Mucosa of rectum (tissue), 2 donors: ENCODE measurements around the gene KCNQ1OT1.

ENCODE experiments used
- H3K27ac ChIP-seq, 2 donors: one replicate each; pipeline ENCODE4 v1.7.0; 2013; ENCODE audit warnings: inconsistent platforms in 2 of 2, low read depth in 2 of 2, low read length in 2 of 2
- H3K27me3 ChIP-seq, 2 donors: one replicate each; pipeline ENCODE4 v1.7.0; 2013; ENCODE audit warnings: low read length in 2 of 2; ENCODE audit not compliant: control insufficient read depth in 2 of 2, insufficient read depth in 2 of 2
- H3K36me3 ChIP-seq, 2 donors: one replicate each; pipeline ENCODE4 v1.7.0; 2013; ENCODE audit warnings: low read length in 2 of 2; ENCODE audit not compliant: control insufficient read depth in 2 of 2, insufficient read depth in 2 of 2
- H3K4me1 ChIP-seq, 2 donors: one replicate each; pipeline ENCODE4 v1.7.0; 2013; ENCODE audit warnings: low read length in 2 of 2, mild to moderate bottlenecking in 1 of 2; ENCODE audit not compliant: control insufficient read depth in 2 of 2, insufficient read depth in 2 of 2
- H3K4me3 ChIP-seq, 2 donors: one replicate each; pipeline ENCODE4 v1.7.0; 2013; ENCODE audit warnings: low read length in 2 of 2
- H3K9ac ChIP-seq, 2 donors: one replicate each; pipeline ENCODE4 v1.7.0; 2013; ENCODE audit warnings: low read length in 2 of 2, low read depth in 1 of 2, mild to moderate bottlenecking in 1 of 2
- H3K9me3 ChIP-seq, 2 donors: one replicate each; pipeline ENCODE4 v1.7.0; 2013; ENCODE audit warnings: low read length in 2 of 2; ENCODE audit not compliant: control insufficient read depth in 2 of 2
- donor health status: healthy.
- donor health status: Normal muscosa, but diverticular disease.

KCNQ1OT1 gene

GRCh38 chr11:2651054-2651617 is 48.7 kb downstream of the KCNQ1OT1 start:
- no peak overlapping the region for H3K27ac ChIP-seq
- no peak overlapping the region for H3K9ac ChIP-seq
- no peaks in the 10 kb centered on the region for H3K4me1 ChIP-seq
- no peak overlapping the region for H3K4me3 ChIP-seq
- no peaks in the 10 kb centered on the region for H3K27me3 ChIP-seq
- H3K36me3 ChIP-seq = no peaks in the 10 kb centered on the region
- H3K9me3 ChIP-seq = peaks cover 5 to 6% of the 10 kb centered on the region in 2 donors

GRCh38 chr11:2650343-2650867 is 49.4 kb downstream of the KCNQ1OT1 start:
- no peak overlapping the region for H3K27ac ChIP-seq
- no peaks in the 10 kb centered on the region for H3K27me3 ChIP-seq
- H3K4me3 ChIP-seq = no peak overlapping the region
- no peaks in the 10 kb centered on the region for H3K4me1 ChIP-seq
- H3K9ac ChIP-seq = no peak overlapping the region
- H3K36me3 ChIP-seq = no peaks in the 10 kb centered on the region
- peaks cover 5 to 11% of the 10 kb centered on the region in 2 donors for H3K9me3 ChIP-seq

- Histone ChIP-seq H3K9ac (no peak overlapping the region), H3K4me3 (no peak overlapping the region), H3K4me1 (no peaks in the 10 kb centered on the region), H3K27me3 (no peaks in the 10 kb centered on the region), H3K36me3 (no peaks in the 10 kb centered on the region), H3K9me3 (peaks cover 5 to 16% of the 10 kb centered on the region in 2 donors), H3K27ac (no peak overlapping the region)
These were observed 49.9 kb downstream of the KCNQ1OT1 start for GRCh38 chr11:2649848-2650247.

- Histone ChIP-seq H3K27ac (no peak overlapping the region), H3K4me1 (no peaks in the 10 kb centered on the region), H3K27me3 (no peaks in the 10 kb centered on the region), H3K9me3 (peaks cover 10 to 16% of the 10 kb centered on the region in 2 donors), H3K4me3 (no peak overlapping the region), H3K36me3 (no peaks in the 10 kb centered on the region), H3K9ac (no peak overlapping the region)
These were observed 50.4 kb downstream of the KCNQ1OT1 start for GRCh38 chr11:2649400-2649799.

- peaks cover 20 to 23% of the 10 kb centered on the region in 2 donors for H3K9me3 ChIP-seq
- no peaks in the 10 kb centered on the region for H3K27me3 ChIP-seq
- no peaks in the 10 kb centered on the region for H3K4me1 ChIP-seq
- no peak overlapping the region for H3K27ac ChIP-seq
- H3K9ac ChIP-seq = no peak overlapping the region
- no peak overlapping the region for H3K4me3 ChIP-seq
- no peaks in the 10 kb centered on the region for H3K36me3 ChIP-seq
These were observed 51.8 kb downstream of the KCNQ1OT1 start for GRCh38 chr11:2647953-2648352.

GRCh38 chr11:2647167-2647566 is 52.6 kb downstream of the KCNQ1OT1 start:
- no peaks in the 10 kb centered on the region for H3K4me1 ChIP-seq
- H3K4me3 ChIP-seq = no peak overlapping the region
- no peaks in the 10 kb centered on the region for H3K27me3 ChIP-seq
- no peak overlapping the region for H3K9ac ChIP-seq
- peaks cover 21 to 23% of the 10 kb centered on the region in 2 donors for H3K9me3 ChIP-seq
- no peaks in the 10 kb centered on the region for H3K36me3 ChIP-seq
- H3K27ac ChIP-seq = no peak overlapping the region

- Histone ChIP-seq H3K27me3 (no peaks in the 10 kb centered on the region), H3K9me3 (peaks cover 21% of the 10 kb centered on the region in 2 donors), H3K36me3 (no peaks in the 10 kb centered on the region), H3K27ac (no peak overlapping the region), H3K4me1 (no peaks in the 10 kb centered on the region), H3K9ac (no peak overlapping the region), H3K4me3 (no peak overlapping the region)
These were observed 54.0 kb downstream of the KCNQ1OT1 start for GRCh38 chr11:2645779-2646118.

GRCh38 chr11:2644844-2645778 is 54.7 kb downstream of the KCNQ1OT1 start:
- no peak overlapping the region for H3K27ac ChIP-seq
- H3K4me3 ChIP-seq = no peak overlapping the region
- H3K9me3 ChIP-seq = peaks cover 16 to 21% of the 10 kb centered on the region in 2 donors
- H3K4me1 ChIP-seq = no peaks in the 10 kb centered on the region
- no peak overlapping the region for H3K9ac ChIP-seq
- H3K27me3 ChIP-seq = no peaks in the 10 kb centered on the region
- H3K36me3 ChIP-seq = no peaks in the 10 kb centered on the region

GRCh38 chr11:2643746-2644145 is 56.0 kb downstream of the KCNQ1OT1 start:
- Histone ChIP-seq H3K36me3 (no peaks in the 10 kb centered on the region), H3K4me3 (no peak overlapping the region), H3K27me3 (no peaks in the 10 kb centered on the region), H3K27ac (no peak overlapping the region), H3K9me3 (peaks cover 16 to 19% of the 10 kb centered on the region in 2 donors), H3K4me1 (no peaks in the 10 kb centered on the region), H3K9ac (no peak overlapping the region)

GRCh38 chr11:2641623-2642022 is 58.2 kb downstream of the KCNQ1OT1 start:
- peaks cover 16 to 19% of the 10 kb centered on the region in 2 donors for H3K9me3 ChIP-seq
- no peak overlapping the region for H3K4me3 ChIP-seq
- no peak overlapping the region for H3K27ac ChIP-seq
- no peak overlapping the region for H3K9ac ChIP-seq
- no peaks in the 10 kb centered on the region for H3K27me3 ChIP-seq
- H3K36me3 ChIP-seq = no peaks in the 10 kb centered on the region
- no peaks in the 10 kb centered on the region for H3K4me1 ChIP-seq
